HepG2 (cell line): ENCODE measurements around the gene CD151. TPM values are rescaled to one million over a fixed set of nuclear protein-coding genes. Genes with fewer than 3 reads are reported as not detected.

Experiments
- ATAC-seq: fragments of 200-7000 bp; cut with Tn5 transposase; 3 replicates; pipeline ENCODE4 v1.9.1; 2020; ENCODE audit warnings: mild to moderate bottlenecking, moderate library complexity
- BruUV-seq: library from RNA; stranded (reverse); fragments of 400-500 nt; replicated peaks from 2 replicates; lab custom pipeline; 2021; lab: Mats Ljungman, UMichigan
- CTCF ChIA-PET: fragments of 300-600 bp; formaldehyde crosslinking; extraction: SDS; loops from one replicate; lab custom pipeline; 2021; ENCODE audit warnings: low total read pairs, inconsistent platforms, low intra/inter-chr PET ratio; lab: Yijun Ruan, JAX
- POLR2A ChIA-PET: fragments of 350-600 bp; sonication (Branson Sonifier 250); formaldehyde crosslinking; loops from one replicate; lab custom pipeline; 2020; ENCODE audit warnings: antibody characterized with exemption, inconsistent platforms; lab: Yijun Ruan, JAX
- DNase-seq: peaks from one replicate; pipeline ENCODE4 v3.0.0-alpha.2; 2015; ENCODE audit warnings: low spot score
- FAIRE-seq: peaks from 3 replicates; lab custom pipeline; 2011; peaks lifted over from hg19 to GRCh38; lab: Jason Lieb, UNC
- H2AFZ ChIP-seq: one replicate; pipeline ENCODE4 v1.6.1; 2011; ENCODE audit warnings: low read length, inconsistent platforms
- H3K27ac ChIP-seq: fragments of 300-600 bp; 3 replicates; pipeline ENCODE4 v1.8.0; 2011; ENCODE audit warnings: mixed run types, mild to moderate bottlenecking, mixed read lengths, low read length, inconsistent platforms; ENCODE audit not compliant: insufficient read depth; ENCODE audit errors: extremely low read length
- H3K27me3 ChIP-seq, 2 experiments: fragments of 200-600 bp in 1 of 2; 2 replicates in 1 of 2; 3 replicates in 1 of 2; pipeline versions ENCODE4 v1.6.0 to v1.8.0; 2011; ENCODE audit warnings: low read length in 2 of 2, mild to moderate bottlenecking in 2 of 2, moderate library complexity in 2 of 2, inconsistent platforms in 1 of 2; ENCODE audit not compliant: insufficient read depth in 2 of 2, control insufficient read depth in 1 of 2
- H3K36me3 ChIP-seq, 2 experiments: fragments of 200-600 bp in 1 of 2; replicated peaks in 1 of 2; 2 replicates in 1 of 2; 3 replicates in 1 of 2; pipeline versions ENCODE4 v1.5.1 to v1.8.0; 2011; ENCODE audit warnings: low read length in 2 of 2, inconsistent platforms in 1 of 2; ENCODE audit not compliant: insufficient read depth in 2 of 2, control insufficient read depth in 1 of 2
- H3K4me1 ChIP-seq: 2 replicates; pipeline ENCODE4 v1.5.1; 2012; ENCODE audit warnings: low read length, inconsistent platforms; ENCODE audit not compliant: insufficient read depth
- H3K4me2 ChIP-seq: 2 replicates; pipeline ENCODE4 v1.6.0; 2011; ENCODE audit warnings: low read depth, low read length, inconsistent platforms
- H3K4me3 ChIP-seq, 3 experiments: fragments of 200-600 bp in 1 of 3; sonication (generic), shearing (Covaris generic) in 1 of 3; replicated peaks in 1 of 3; 2 replicates each; pipeline ENCODE4 v1.5.1; 2011 to 2016; ENCODE audit warnings: low read length in 3 of 3, inconsistent platforms in 2 of 3, low read depth in 2 of 3, mild to moderate bottlenecking in 2 of 3, control low read depth in 1 of 3, mixed read lengths in 1 of 3; ENCODE audit not compliant: insufficient read depth in 1 of 3
- H3K79me2 ChIP-seq: one replicate; pipeline ENCODE4 v1.6.1; 2011; ENCODE audit warnings: low read length, inconsistent platforms; ENCODE audit not compliant: insufficient read depth
- H3K9ac ChIP-seq: 2 replicates; pipeline ENCODE4 v1.6.0; 2011; ENCODE audit warnings: mild to moderate bottlenecking, low read depth, low read length, inconsistent platforms; ENCODE audit not compliant: insufficient read depth
- H3K9me3 ChIP-seq: 2 replicates; pipeline ENCODE4 v1.5.1; 2012; ENCODE audit warnings: mild to moderate bottlenecking, low read length
- H4K20me1 ChIP-seq: 2 replicates; pipeline ENCODE4 v1.6.0; 2011; ENCODE audit warnings: inconsistent platforms, mild to moderate bottlenecking, low read length, moderate library complexity; ENCODE audit not compliant: insufficient read depth
- AGO2 ChIP-seq: fragments of 200-400 bp; formaldehyde crosslinking; optimal IDR thresholded peaks from 2 replicates; pipeline ENCODE3; 2017; ENCODE audit warnings: mild to moderate bottlenecking, low read depth, low read length, moderate library complexity
- MNT ChIP-seq: fragments of 450-650 bp; IDR thresholded peaks from 2 replicates; pipeline ENCODE4 v1.6.1; 2016
- RBFOX2 ChIP-seq: fragments of 200-400 bp; formaldehyde crosslinking; IDR thresholded peaks from 2 replicates; pipeline ENCODE4 v1.6.1; 2017; ENCODE audit warnings: low read depth, mild to moderate bottlenecking, low read length
- RORA ChIP-seq: sonication (generic); formaldehyde crosslinking; IDR thresholded peaks from 2 replicates; pipeline ENCODE4 v1.5.0; 2020; ENCODE audit warnings: mild to moderate bottlenecking, missing genetic modification reagents, moderate library complexity
- ZNF362 ChIP-seq: sonication (generic); formaldehyde crosslinking; IDR thresholded peaks from 2 replicates; pipeline ENCODE4 v1.4.0; 2020; ENCODE audit warnings: missing genetic modification reagents, mild to moderate bottlenecking, borderline replicate concordance
- ZNF768 ChIP-seq: sonication (generic); formaldehyde crosslinking; IDR thresholded peaks from 2 replicates; pipeline ENCODE4 v1.4.0; 2020; ENCODE audit warnings: missing genetic modification reagents
- WGBS: methylation state at CpG from one replicate; pipeline ENCODE4 v1.1.6; 2017; ENCODE audit warnings: low lambda C conversion rate; 5-methylcytosine and 5-hydroxymethylcytosine counted together
- in situ Hi-C: cut with HindIII; loops from 2 replicates; pipeline ENCODE4 v1.10.0; 2017; ENCODE audit warnings: low pct_unique_long_range_greater_than_20kb; ENCODE audit not compliant: extremely low pct_ligation_motif_present
- intact Hi-C: fragments of 100-400 bp; cut with micrococcal nuclease; formaldehyde crosslinking; loops from one replicate; pipeline ENCODE4 v1.10.0; 2022; ENCODE audit not compliant: unreplicated experiment
- polyA plus RNA-seq, 8 experiments: library from polyadenylated mRNA; depleted of rRNA in 3 of 8; stranded (reverse) in 7 of 8; unstranded in 1 of 8; fragments of >200 nt; fragmentation: Illumina TruSeq in 4 of 8; extraction: Trizol in 4 of 8; gene quantifications; 2 replicates each; pipeline versions ENCODE4 v1.2.1 to v1.2.3, GENCODE V29; 2011 to 2016; ENCODE audit warnings: low read depth in 4 of 8, missing spikeins in 1 of 8, mixed read lengths in 1 of 8; ENCODE audit not compliant: insufficient read depth in 1 of 8
- total RNA-seq, 5 experiments: library from RNA; depleted of rRNA; stranded (reverse); fragments of >200 nt; fragmentation: Illumina TruSeq; extraction: Trizol; gene quantifications; 2 replicates each; pipeline ENCODE4 v1.2.3, GENCODE V29; 2016; ENCODE audit warnings: low read depth in 1 of 5
- TF ChIP-seq, protein P1 (sequence below): sonication (generic); formaldehyde crosslinking; IDR thresholded peaks from 2 replicates; pipeline ENCODE4 v1.4.0; 2020; ENCODE audit warnings: missing genetic modification reagents

CD151 gene
- total and polyA plus RNA-seq, 2 of the 13 experiments (the other 11 are each of a cell fraction or from before 2014, with no cell fraction given) = 125 to 197 TPM

DNA sequence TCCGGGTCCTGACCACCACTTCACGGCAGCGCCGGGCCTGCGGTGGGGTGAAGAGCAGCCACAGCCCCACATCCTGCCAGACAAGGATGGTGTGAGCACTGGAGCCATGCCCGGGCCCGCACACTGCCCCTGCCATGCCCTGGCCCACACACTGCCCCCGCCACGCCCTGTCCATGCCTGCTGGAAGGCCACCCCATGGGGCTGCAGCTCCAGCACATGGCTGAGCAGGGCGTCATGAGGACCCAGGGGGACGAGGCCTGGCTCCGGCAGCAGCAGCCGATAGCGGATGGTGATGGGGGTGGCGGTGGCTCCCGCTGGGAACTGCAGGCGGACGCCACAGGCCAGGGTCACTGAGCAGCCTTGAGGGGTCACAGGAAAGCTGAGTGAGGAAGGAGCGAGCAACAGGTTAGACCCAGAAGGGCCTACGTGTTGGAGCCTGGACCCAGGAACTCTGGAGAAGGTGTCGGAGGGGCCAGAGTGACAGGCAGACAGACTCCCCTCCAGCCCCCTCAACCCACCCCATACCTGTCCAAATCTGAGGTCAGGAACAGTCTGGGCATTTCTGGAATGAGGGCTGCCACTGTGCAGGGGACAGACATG, 30.6 kb upstream of the CD151 start:
- Histone ChIP-seq H2AFZ (no peak overlapping the region), H3K9me3 (no peaks in the 10 kb centered on the region), H3K27ac (no peak overlapping the region), H3K4me2 (no peak overlapping the region), H3K9ac (no peak overlapping the region), H3K36me3 (peaks cover 7 to 8% of the 10 kb centered on the region in 2 experiments; a peak in 3 of 5 replicates), H3K4me1 (peaks cover 25% of the 10 kb centered on the region), H3K27me3 (no peaks in the 10 kb centered on the region; a peak in 1 of 5 replicates), H4K20me1 (no peaks in the 10 kb centered on the region), H3K4me3 (no peak overlapping the region), H3K79me2 (peaks cover 14% of the 10 kb centered on the region)
- ATAC-seq = no peak
- in situ Hi-C loops (no loop called here), intact Hi-C loops (no loop called here)
- no peak for DNase-seq
- no peak for FAIRE-seq
- ChIA-PET CTCF (no interaction called here), POLR2A (no interaction called here)
- no TSS peak for BruUV-seq
- peak; percentile 38; the same call in 1 of the 2 replicates for TF ChIP-seq ZNF768 (CRISPR knock-in tag)
- TF ChIP-seq, protein P1, sequence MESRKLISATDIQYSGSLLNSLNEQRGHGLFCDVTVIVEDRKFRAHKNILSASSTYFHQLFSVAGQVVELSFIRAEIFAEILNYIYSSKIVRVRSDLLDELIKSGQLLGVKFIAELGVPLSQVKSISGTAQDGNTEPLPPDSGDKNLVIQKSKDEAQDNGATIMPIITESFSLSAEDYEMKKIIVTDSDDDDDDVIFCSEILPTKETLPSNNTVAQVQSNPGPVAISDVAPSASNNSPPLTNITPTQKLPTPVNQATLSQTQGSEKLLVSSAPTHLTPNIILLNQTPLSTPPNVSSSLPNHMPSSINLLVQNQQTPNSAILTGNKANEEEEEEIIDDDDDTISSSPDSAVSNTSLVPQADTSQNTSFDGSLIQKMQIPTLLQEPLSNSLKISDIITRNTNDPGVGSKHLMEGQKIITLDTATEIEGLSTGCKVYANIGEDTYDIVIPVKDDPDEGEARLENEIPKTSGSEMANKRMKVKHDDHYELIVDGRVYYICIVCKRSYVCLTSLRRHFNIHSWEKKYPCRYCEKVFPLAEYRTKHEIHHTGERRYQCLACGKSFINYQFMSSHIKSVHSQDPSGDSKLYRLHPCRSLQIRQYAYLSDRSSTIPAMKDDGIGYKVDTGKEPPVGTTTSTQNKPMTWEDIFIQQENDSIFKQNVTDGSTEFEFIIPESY (CRISPR knock-in tag) = peak; percentile 79
- peak; percentile 31; the same call in 1 of the 2 replicates for TF ChIP-seq RBFOX2
- TF ChIP-seq MNT = peak; percentile 75
- no peak for TF ChIP-seq ZNF362 (CRISPR knock-in tag)
- TF ChIP-seq AGO2 = peak; percentile 8
- no peak for TF ChIP-seq RORA (CRISPR knock-in tag)
- WGBS = 97% methylated on average over 12 of the region's 21 CpGs
